Measurements from ENCODE around the gene TAF6L.

DNA sequence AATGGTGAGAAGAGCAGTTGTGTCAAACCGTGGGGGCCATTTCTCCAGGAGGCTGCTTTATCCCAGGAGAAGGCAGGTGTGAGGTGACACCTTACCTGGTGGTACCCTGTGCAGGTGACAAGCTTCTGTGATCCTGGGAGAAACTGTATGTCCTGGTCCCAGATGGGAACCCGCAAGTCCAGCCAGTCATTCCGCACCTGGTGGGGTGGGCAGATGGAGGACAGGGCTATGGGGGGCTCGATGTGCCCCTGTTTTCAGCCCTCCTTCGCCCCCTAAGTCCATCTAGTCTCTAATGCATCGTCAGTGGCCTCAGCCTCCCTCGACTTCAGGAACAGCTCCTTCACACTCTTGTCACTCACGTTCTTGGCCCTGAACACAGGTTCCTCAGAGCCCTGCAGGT lies 64.1 kb downstream of the TAF6L start:
- no peak for TF ChIP-seq POLR2A (IDR thresholded peaks at IDR 0.05)
- TF ChIP-seq, protein P1, sequence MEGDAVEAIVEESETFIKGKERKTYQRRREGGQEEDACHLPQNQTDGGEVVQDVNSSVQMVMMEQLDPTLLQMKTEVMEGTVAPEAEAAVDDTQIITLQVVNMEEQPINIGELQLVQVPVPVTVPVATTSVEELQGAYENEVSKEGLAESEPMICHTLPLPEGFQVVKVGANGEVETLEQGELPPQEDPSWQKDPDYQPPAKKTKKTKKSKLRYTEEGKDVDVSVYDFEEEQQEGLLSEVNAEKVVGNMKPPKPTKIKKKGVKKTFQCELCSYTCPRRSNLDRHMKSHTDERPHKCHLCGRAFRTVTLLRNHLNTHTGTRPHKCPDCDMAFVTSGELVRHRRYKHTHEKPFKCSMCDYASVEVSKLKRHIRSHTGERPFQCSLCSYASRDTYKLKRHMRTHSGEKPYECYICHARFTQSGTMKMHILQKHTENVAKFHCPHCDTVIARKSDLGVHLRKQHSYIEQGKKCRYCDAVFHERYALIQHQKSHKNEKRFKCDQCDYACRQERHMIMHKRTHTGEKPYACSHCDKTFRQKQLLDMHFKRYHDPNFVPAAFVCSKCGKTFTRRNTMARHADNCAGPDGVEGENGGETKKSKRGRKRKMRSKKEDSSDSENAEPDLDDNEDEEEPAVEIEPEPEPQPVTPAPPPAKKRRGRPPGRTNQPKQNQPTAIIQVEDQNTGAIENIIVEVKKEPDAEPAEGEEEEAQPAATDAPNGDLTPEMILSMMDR (IDR thresholded peaks at IDR 0.05), result no peak
